BE2C (cell line): ENCODE measurements around the gene ENTR1.

Source experiments
- DNase-seq: peaks from one replicate; pipeline ENCODE4 v3.0.0-alpha.2; 2020
- H3K27me3 ChIP-seq: fragments of 250-450 bp; sonication (Bioruptor Pico); 2 replicates; pipeline ENCODE4 v1.5.1; 2020; ENCODE audit warnings: mild to moderate bottlenecking
- H3K36me3 ChIP-seq: fragments of 250-450 bp; sonication (Bioruptor Pico); 2 replicates; pipeline ENCODE4 v1.5.1; 2020; ENCODE audit warnings: mild to moderate bottlenecking
- H3K4me1 ChIP-seq: fragments of 250-450 bp; sonication (Bioruptor Pico); 2 replicates; pipeline ENCODE4 v1.5.1; 2020
- H3K4me3 ChIP-seq: 2 replicates; pipeline ENCODE4 v1.5.1; 2011; ENCODE audit warnings: low read depth, low read length
- H3K9me3 ChIP-seq: fragments of 250-450 bp; sonication (Bioruptor Pico); 2 replicates; pipeline ENCODE4 v1.5.1; 2020
- CTCF ChIP-seq: IDR thresholded peaks from 2 replicates; pipeline ENCODE4 v1.5.1; 2012; ENCODE audit warnings: mild to moderate bottlenecking, low read depth, low read length

Gene ENTR1

GRCh38 chr9:136370687-136371532, 39.5 kb downstream of the ENTR1 start:
- no peak for TF ChIP-seq CTCF
- peaks cover 18% of the 10 kb centered on the region for H3K4me1 ChIP-seq
- no peak overlapping the region for H3K4me3 ChIP-seq
- DNase-seq, result no peak
- no peaks in the 10 kb centered on the region for H3K27me3 ChIP-seq
- H3K36me3 ChIP-seq, result peaks cover 16% of the 10 kb centered on the region
- no peaks in the 10 kb centered on the region for H3K9me3 ChIP-seq

GRCh38 chr9:136370037-136370436, 40.4 kb downstream of the ENTR1 start:
- Histone ChIP-seq H3K4me3 (no peak overlapping the region), H3K27me3 (no peaks in the 10 kb centered on the region), H3K9me3 (no peaks in the 10 kb centered on the region), H3K36me3 (peaks cover 7% of the 10 kb centered on the region), H3K4me1 (peaks cover 23% of the 10 kb centered on the region)
- no peak for TF ChIP-seq CTCF
- no peak for DNase-seq

DNA sequence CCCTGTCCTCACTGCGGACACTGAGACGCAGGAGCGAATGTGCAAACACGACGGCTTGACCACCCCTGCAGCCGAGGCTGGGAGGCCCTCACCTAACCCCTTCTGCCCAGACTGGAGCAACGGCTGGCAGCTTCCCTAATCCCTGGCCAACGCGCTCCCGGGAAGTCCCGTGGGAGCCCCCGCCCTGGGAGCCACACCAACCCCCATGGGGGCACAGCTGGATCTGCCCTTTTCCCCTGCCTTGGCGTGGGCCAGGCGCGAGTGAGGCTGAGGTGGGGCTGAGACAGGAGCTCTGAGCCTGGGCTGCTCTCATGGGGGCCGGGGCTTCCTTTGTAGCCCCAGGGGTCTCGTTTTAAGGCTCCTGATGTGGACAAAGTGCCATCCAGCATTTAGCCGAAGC, 42.2 kb downstream of the ENTR1 start:
- no peak for DNase-seq
- TF ChIP-seq CTCF, result no peak
- Histone ChIP-seq H3K4me1 (peaks cover 28% of the 10 kb centered on the region), H3K9me3 (no peaks in the 10 kb centered on the region), H3K4me3 (no peak overlapping the region), H3K27me3 (no peaks in the 10 kb centered on the region), H3K36me3 (peaks cover 9% of the 10 kb centered on the region)

DNA sequence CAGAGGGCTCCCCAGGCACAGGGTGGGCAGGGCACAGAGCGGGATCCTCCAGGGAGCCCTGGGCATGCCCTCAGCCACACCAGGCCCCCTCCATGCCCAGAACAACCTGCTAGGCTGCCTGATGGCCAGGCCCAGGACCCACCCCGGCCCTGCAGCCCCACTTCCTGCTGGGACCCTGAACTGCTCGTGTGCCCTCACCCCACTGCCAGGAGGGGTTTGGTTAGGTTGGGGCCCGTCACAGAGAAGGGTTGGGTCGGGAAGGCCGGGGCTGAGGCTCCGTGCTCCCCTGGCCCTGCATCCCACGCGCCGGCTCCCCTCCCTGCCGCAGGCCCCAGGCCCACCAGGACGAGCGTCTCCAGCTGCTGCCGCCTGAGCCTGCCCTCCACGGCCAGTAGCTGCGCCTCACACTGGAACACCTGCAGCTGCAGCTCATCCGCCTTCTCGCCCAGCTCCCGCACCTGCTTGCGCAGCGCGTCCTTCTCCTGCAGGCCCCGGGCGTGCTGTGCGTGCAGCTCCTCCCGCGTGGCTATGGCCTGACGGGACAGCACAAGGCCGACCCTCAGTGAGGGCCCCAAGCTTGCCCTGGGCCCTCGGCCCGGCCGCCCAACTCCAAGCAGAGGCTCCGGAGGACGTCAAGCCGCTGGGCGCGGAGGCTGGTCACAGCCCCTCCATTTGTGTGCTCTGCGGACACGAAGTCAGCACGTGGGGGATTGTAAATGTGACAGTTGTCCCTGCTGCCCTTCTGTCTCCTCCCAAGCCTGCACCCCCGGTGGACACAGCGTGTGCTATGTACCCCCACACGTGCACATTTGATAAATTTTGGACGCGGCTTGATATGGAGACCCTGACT, 42.9 kb downstream of the ENTR1 start:
- H3K9me3 ChIP-seq, result no peaks in the 10 kb centered on the region
- no peaks in the 10 kb centered on the region for H3K27me3 ChIP-seq
- DNase-seq, result no peak
- H3K4me3 ChIP-seq, result no peak overlapping the region
- peaks cover 25% of the 10 kb centered on the region for H3K4me1 ChIP-seq
- TF ChIP-seq CTCF, result no peak
- H3K36me3 ChIP-seq, result peaks cover 9% of the 10 kb centered on the region

DNA sequence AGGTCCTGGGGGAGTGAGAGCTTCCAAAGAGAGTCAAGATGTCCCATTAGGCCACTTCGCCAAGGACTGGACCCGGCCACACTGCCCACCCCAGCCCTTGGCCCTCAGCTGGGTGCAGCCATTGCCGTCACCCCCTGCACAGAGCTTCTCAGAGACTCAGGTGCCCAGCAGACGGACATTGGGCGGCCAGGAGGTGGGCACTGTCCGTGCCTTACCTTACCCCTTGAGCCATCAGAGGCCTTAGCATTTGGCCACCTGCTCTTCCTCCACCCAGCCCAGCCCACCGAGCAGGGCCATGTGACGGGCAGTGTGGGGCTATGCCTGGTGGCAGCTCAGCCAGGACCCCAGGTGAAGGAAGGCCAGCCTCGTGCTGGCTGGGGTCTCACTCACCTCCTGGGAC, 43.6 kb downstream of the ENTR1 start:
- Histone ChIP-seq H3K4me1 (peaks cover 29% of the 10 kb centered on the region), H3K4me3 (no peak overlapping the region), H3K9me3 (no peaks in the 10 kb centered on the region), H3K27me3 (no peaks in the 10 kb centered on the region), H3K36me3 (peaks cover 9% of the 10 kb centered on the region)
- DNase-seq, result no peak
- TF ChIP-seq CTCF, result no peak

DNA sequence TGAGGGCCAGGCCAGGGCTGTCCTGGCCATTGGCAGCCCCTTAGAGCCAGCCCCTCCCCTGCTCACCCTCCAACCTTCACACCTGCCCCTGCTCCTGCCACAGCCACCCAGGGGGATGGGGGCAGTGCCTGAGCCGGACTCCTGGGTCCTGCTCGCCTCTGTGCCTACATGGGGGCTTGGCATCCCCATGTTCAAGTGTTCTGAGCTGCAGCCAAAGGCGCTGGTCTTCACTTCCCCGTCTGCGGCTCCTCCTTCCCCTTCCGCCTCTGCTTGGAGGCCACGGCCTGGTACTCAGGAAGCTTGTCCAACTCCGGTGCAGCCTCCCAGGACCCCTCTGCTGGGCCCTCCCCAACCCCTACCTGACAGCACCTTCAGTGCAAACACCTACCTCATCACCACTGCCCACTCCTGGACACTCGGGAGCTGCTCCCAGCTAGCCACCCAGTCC, 44.6 kb downstream of the ENTR1 start:
- TF ChIP-seq CTCF, result no peak
- no peak for DNase-seq

More for the DNA sequence above, 44.6 kb downstream of the ENTR1 start:
- no peaks in the 10 kb centered on the region for H3K9me3 ChIP-seq
- H3K27me3 ChIP-seq, result no peaks in the 10 kb centered on the region
- H3K36me3 ChIP-seq, result peaks cover 9% of the 10 kb centered on the region
- H3K4me3 ChIP-seq, result no peak overlapping the region
- peaks cover 39% of the 10 kb centered on the region for H3K4me1 ChIP-seq
